Rectal smooth muscle tissue (tissue), 1 donor: ENCODE results near the gene TMUB1.

ENCODE experiments used
- H3K27ac ChIP-seq: one replicate; pipeline ENCODE4 v1.7.0; 2013; ENCODE audit warnings: low read depth, low read length, inconsistent platforms
- H3K27me3 ChIP-seq: one replicate; pipeline ENCODE4 v1.7.0; 2013; ENCODE audit warnings: low read length; ENCODE audit not compliant: control insufficient read depth, insufficient read depth
- H3K36me3 ChIP-seq: one replicate; pipeline ENCODE4 v1.7.0; 2013; ENCODE audit warnings: low read length; ENCODE audit not compliant: control insufficient read depth, insufficient read depth
- H3K4me1 ChIP-seq: one replicate; pipeline ENCODE4 v1.7.0; 2013; ENCODE audit warnings: low read length; ENCODE audit not compliant: control insufficient read depth, insufficient read depth
- H3K4me3 ChIP-seq: one replicate; pipeline ENCODE4 v1.7.0; 2013; ENCODE audit warnings: low read length
- H3K9ac ChIP-seq: one replicate; pipeline ENCODE4 v1.7.0; 2013; ENCODE audit warnings: low read length

The TMUB1 gene

DNA sequence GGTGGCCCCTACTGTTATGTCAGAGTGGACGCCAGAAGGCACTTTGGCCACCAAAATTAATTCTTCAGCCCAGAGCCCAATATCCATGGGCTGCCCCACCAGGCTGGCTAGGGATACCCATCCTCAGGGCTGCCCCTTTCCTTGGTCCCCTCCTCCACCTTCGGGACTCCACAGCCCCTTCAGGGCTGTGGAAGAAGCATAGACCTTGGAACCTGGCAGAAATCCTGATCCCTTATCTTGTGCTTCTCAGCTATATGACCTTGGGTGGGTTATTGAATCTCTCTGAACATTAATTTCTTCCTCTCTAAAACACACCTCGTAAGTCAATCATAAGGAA lies 499 bp upstream of the TMUB1 start:
- H3K36me3 ChIP-seq = no peaks in the 10 kb centered on the region
- H3K4me1 ChIP-seq = peaks cover 43% of the 10 kb centered on the region
- no peak overlapping the region for H3K9ac ChIP-seq
- H3K27ac ChIP-seq = peak overlapping the region; percentile 95
- peak overlapping the region; percentile 76 for H3K4me3 ChIP-seq
- no peaks in the 10 kb centered on the region for H3K27me3 ChIP-seq

DNA sequence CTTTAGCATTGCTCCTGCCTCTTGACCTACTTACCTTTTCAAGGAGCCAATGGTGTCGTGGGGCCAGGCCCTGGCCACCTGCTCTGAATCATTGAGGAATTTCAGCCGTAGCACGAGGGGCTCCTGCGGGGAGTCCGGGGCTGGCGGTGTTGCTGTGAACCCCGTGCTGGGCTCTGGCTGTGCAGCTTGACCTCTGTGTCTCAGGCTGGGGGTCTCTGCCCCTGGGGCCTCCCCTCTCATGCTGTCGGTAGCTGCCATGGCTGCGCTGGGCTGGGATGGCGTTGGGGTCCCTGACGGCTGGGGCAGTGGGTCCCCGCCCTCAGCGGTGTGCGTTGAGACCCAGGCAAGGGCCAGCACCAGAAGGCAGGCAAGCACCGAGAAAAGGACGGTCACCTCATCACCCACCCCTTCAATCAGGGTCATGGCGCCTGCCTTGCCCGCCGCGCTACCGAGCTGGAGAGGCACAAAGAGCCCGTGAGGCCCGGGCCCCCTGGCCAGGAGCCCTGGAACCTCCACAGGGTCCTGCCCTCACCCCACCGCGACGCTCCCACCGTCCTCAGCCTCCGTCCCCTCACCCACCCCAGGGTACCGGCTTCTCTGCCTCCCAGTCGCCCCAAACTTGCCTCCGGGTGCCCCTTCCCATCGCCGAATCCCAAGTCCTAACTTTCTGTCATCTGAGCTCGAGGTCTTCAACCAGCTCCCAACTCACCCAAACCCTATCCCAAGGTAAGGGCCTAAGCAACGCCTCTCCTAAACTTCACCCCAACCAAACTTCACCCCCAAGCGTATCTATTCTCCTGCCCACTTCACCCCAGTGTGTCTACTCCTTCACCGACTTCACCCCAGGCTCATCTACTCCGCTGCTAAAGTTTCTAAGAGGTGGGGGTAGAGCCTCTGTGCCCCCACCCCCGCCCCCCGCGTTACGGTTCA lies 887 bp downstream of the TMUB1 start:
- peaks cover 31% of the 10 kb centered on the region for H3K4me1 ChIP-seq

DNA sequence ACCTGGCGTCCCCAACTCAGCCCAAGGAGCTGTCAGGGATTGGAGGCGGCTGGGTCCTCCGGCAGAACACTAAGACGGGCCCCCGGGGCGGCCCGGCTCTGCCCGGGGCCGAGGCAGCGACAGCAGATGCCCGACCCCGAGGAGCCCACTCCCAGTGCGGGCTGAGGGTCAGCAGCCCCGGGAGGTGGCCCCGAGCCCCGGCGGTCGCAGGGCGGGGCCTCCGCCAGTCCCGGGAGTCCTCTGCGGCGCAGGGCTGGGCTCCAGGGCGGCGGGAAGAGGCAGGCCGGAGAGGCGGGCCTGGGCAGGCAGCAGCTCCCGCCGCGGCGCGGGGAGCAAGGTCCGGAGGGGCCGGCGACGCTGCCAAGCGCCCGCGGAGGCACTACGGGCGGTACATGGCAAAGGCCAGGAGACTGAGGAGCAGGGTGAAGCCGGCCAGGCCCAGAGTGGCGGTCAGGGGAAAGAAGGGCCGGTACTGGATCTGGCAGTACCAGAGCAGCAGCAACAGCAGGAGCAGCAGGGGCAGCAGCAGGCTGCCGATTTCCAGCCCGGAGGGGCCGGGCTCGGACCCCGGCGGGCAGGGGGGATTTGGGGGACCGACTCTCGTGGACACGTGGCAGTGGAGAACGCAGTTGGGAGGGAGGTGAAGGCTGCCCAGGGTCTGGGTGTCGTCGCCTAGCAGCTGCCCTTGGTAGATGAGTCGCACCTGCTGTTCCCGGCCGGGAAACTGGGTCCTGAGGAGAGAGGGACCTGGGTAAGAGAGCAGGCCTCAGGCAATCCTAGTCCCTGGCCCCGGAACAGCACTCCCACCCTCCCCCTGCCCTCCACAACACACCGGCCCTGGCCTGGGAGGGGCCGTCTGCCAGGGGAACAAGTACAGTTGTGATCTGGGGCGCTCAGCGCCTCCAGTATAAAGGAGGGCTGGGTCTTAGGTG lies 1.9 kb downstream of the TMUB1 start:
- Histone ChIP-seq H3K27ac (peak overlapping the region; percentile 95), H3K9ac (peak overlapping the region; percentile 52), H3K27me3 (no peaks in the 10 kb centered on the region), H3K4me1 (peaks cover 31% of the 10 kb centered on the region), H3K36me3 (no peaks in the 10 kb centered on the region), H3K4me3 (peak overlapping the region; percentile 76)

More for the DNA sequence above, 887 bp downstream of the TMUB1 start:
- H3K27ac ChIP-seq = peak overlapping the region; percentile 95
- H3K9ac ChIP-seq = no peak overlapping the region
- H3K36me3 ChIP-seq = no peaks in the 10 kb centered on the region
- H3K27me3 ChIP-seq = no peaks in the 10 kb centered on the region
- peak overlapping the region; percentile 76 for H3K4me3 ChIP-seq

DNA sequence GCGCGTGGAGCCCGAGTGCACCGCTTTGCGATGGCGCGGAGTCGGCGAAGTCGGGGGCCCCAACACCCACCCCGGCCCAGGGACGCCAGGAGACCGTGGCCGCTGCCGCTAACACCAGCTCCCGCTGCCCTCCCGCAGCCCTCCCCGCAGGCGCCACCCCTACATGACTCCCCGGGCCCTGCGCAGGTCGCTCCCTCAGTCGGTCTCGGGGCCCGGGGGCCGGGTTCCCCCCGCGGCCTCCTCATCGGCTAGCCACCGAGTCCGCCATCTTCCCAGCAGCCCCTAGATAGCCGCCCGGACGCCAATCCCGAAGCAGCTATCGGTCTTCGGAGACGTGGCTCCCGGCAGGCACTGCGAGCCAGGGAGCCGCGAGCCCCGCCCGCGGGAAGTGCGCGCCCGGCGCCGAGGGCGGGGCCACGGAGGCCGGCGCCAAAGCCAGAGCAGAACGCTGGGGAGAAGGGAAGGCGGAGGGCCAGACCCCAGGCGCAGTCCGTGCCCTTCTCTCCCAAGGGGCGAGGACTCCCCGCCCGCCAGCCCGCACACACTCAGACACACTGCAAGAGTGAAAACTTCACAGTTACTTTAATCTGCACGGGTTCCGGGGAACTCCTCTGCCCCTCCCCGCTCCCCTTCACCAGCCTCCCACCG lies 2.6 kb downstream of the TMUB1 start, which contains the start of gene FASTK:
TSS of gene FASTK (minus strand) at position 288 of the 648 bp plus-strand sequence. CDS start at position 245, 43 bp downstream.
- peaks cover 6% of the 10 kb centered on the region for H3K36me3 ChIP-seq
- H3K9ac ChIP-seq = peak within 1 kb of the TSS; percentile 87
- peaks cover 28% of the 10 kb centered on the region for H3K4me1 ChIP-seq
- H3K27me3 ChIP-seq = no peaks in the 10 kb centered on the region
- peak within 1 kb of the TSS; percentile 95 for H3K27ac ChIP-seq
- peak within 1 kb of the TSS; percentile 74 for H3K4me3 ChIP-seq

DNA sequence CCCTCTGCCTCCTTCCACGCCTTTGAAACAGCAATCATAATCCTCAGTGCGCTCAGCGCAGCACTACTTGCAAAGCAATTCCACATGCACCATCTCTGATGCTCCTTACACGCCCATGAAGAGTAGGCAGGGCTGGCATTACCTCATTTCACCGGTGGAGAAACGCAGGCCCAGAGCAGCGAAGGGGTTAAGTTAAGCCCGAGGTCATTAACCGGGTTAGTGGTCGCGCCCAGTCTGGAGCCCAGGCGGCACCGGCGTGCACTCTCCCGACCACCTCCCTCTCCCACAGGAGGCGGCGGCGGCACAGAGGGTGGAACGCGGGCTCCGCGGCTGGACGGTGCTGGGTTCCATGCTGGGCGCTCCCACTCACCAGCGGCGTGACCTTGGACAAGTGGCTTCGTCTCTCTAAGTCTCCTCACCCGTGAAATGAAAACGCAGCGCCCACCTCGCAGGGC lies 3.2 kb downstream of the TMUB1 start:
- peak overlapping the region; percentile 87 for H3K9ac ChIP-seq
- H3K4me1 ChIP-seq = peaks cover 25% of the 10 kb centered on the region
- peaks cover 10% of the 10 kb centered on the region for H3K36me3 ChIP-seq
- H3K27me3 ChIP-seq = no peaks in the 10 kb centered on the region
- peak overlapping the region; percentile 74 for H3K4me3 ChIP-seq
- peak overlapping the region; percentile 93 for H3K27ac ChIP-seq

DNA sequence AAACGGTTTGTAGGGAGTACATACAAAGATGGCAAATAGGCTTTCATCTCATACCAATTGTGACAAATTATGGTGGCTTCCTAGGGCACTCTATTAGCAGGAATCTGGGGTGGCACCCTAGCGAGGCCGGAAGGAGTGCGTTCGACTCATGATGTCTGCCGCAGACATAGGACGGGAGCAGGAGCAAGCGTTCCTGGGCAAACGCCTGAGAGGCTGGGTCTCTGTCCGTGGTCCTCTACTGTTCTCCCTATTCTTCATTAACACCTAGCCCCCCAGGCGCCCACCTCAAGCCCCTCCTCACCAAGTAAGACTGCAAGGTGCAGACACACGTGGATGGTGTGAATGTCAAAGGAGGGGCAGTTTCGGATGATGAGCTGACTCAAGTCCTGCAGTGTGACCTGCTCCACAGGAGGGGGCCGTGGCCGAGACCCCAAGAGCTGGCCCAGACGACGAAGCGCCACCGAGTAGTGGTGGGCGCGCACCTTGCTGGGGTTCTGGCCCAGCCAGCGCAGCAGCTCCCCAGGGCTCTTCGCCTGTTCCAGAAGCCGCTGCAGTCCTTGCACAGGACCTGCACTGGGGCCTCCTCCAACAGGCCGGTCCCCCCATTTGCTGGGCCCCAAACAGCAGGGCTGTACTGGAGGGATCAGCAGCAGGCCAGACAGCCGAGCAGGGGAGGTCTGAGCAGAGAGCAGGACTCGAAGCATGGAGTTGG lies 3.9 kb downstream of the TMUB1 start:
- H3K27me3 ChIP-seq = no peaks in the 10 kb centered on the region
- H3K27ac ChIP-seq = peak overlapping the region; percentile 93
- peak overlapping the region; percentile 74 for H3K4me3 ChIP-seq
- H3K9ac ChIP-seq = peak overlapping the region; percentile 87
- H3K4me1 ChIP-seq = peaks cover 25% of the 10 kb centered on the region
- H3K36me3 ChIP-seq = peaks cover 17% of the 10 kb centered on the region

DNA sequence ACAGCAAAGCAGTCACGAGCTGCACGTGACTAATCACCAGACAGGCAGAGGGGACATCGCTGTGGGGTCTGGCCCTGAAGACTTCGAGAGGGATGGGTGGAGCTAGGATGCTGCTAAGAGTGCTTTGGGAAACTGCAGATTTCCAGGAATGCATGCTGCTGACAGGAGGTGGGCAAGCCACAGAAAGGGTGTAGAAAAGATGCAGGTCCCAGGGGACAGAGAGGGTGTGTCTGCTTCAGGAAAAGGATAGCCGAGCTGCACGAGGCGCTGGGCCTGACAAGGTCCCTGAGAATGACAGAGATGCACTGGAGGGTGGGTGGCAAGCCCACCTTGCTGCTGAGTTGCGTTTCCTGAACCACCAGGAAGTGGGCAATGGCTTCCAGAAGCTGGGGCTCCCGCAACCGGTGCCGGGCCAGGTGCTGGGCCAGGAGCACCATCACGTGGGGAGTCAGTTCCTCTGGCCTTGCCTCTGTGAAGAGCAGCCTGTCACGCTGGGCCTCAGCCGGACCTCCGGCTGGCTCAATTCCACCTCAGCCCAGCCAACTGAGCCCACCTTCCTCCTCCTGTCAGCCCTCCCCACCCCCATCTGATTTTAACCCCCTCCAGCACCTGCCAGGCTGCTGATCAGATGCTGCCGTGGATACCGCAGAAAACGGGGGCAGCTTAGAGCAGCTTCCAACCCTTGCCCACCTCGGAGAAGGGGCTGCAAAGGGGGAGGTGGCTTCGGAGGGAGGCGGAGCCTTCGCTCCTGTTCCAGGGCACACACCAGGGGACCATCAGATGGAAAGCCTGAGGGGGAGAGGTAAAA lies 4.9 kb downstream of the TMUB1 start:
- no peak overlapping the region for H3K4me3 ChIP-seq
- H3K36me3 ChIP-seq = peaks cover 21% of the 10 kb centered on the region
- peaks cover 25% of the 10 kb centered on the region for H3K4me1 ChIP-seq
- H3K9ac ChIP-seq = no peak overlapping the region
- no peak overlapping the region for H3K27ac ChIP-seq
- no peaks in the 10 kb centered on the region for H3K27me3 ChIP-seq

DNA sequence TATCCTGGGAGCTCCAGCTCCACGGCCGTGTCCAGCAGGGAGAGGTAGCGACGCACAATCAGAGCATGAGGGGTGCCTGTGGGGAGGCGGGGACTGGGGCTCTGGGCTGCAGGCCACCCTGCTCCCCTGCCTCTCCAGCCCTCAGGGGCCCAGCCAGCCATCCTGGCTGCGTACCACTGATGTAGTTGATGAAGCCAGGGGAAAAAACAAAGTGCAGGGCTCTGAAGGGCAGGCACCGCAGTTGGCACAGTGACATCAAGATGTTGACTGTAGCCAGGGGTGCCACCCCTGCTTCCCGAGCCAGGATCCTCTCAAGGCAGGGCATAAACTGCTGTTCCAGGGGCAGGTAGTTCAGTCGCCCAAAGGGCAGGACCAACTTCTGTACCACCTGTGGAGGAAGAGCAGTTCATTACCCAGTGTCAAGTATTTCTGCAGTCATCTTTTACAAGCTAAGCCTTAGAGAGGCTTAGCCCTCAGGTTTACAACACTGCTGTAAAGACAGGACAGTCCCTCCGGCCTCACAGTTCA lies 5.5 kb downstream of the TMUB1 start:
- H3K9ac ChIP-seq = no peak overlapping the region
- H3K4me3 ChIP-seq = no peak overlapping the region
- peaks cover 24% of the 10 kb centered on the region for H3K4me1 ChIP-seq

DNA sequence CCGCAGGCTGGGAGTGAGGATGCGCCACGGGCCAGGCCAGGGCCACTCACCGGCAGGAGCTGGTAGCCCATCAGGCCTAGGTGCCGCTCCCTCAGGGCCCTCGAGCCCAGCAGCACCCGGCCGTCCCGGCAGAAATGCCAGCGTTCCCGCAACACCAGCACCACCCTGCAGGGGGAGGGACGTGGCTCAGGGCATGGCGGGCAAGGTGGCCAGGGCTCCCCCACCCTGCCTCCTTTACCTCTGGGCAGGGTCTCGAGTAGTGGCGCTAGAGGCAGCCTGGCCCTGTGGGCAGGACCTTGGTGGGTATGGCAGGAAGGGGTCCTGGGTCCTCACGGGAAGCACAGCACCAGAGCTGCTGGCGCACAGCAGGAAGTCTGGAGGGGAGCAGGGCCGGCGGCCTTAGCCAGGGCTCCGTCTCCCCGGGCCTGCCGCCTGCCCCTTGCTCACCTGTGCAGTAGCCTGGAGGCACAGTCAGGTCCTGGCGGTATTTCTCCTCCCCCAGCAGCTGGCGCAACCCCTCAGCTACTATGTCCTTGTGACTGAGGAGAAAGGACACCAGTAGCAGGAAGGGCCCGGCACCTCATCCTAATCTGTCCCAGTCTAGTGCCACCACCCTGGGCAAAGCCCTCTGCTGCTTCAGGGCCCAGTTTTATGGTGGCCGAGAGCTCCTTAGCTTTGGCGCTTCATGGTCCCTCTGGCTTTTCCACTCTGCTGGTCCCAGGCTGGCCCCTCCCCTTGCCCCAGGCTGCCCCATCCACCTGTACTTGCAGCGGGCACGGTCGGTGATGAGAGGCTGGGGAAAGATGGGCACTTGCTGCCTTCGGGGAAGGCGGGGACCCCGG lies 6.2 kb downstream of the TMUB1 start:
- Histone ChIP-seq H3K27ac (no peak overlapping the region), H3K27me3 (no peaks in the 10 kb centered on the region), H3K4me3 (no peak overlapping the region), H3K9ac (no peak overlapping the region), H3K36me3 (peaks cover 22% of the 10 kb centered on the region), H3K4me1 (peaks cover 18% of the 10 kb centered on the region)

More for the DNA sequence above, 5.5 kb downstream of the TMUB1 start:
- no peak overlapping the region for H3K27ac ChIP-seq
- H3K36me3 ChIP-seq = peaks cover 21% of the 10 kb centered on the region
- H3K27me3 ChIP-seq = no peaks in the 10 kb centered on the region

DNA sequence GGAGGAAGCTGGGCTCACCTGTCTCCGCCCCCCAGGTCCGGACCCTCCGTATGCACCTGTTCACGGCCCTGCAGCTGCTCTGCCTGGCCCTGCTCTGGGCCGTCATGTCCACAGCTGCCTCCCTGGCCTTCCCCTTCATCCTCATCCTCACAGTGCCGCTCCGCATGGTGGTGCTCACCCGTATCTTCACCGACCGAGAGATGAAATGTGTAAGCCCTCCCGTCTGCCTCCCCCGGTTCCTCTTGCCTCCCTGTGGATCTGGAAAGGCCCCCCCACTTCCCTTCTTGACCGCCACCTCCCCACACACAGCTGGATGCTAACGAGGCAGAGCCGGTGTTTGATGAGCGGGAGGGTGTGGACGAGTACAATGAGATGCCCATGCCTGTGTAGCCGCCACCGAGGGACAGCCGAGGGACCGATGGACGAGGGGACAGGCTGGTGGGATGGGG lies 7.3 kb downstream of the TMUB1 start:
- no peak overlapping the region for H3K9ac ChIP-seq
- no peak overlapping the region for H3K27ac ChIP-seq
- H3K4me1 ChIP-seq = peaks cover 10% of the 10 kb centered on the region
- no peak overlapping the region for H3K4me3 ChIP-seq
- H3K36me3 ChIP-seq = peaks cover 31% of the 10 kb centered on the region
- H3K27me3 ChIP-seq = no peaks in the 10 kb centered on the region
